ENCODE results near the gene HS1BP3.

GRCh38 chr2:20689428-20690264 lies 38.7 kb upstream of the HS1BP3 start:
- TF ChIP-seq CTCF (IDR thresholded peaks at IDR 0.05 in 4 of 5, conservative IDR thresholded peaks at IDR 0.05 in 1 of 5) (no peak), POLR2A (IDR thresholded peaks at IDR 0.05) (no peak)

Measured in gastrocnemius medialis (tissue), 4 donors.